ENCODE results near the gene FGFBP3.
"Not testable (repeated sequence)": the region's sequence is repeated elsewhere in the genome, so short reads cannot be mapped to it uniquely, and the experiment has no call there.

The FGFBP3 gene

GRCh38 chr10:91901784-91902677 is 7.3 kb downstream of the FGFBP3 start:
- peak; percentile 31 to 50 for DNase-seq (ENCODE audit: low read depth in 2 of 2)

DNA sequence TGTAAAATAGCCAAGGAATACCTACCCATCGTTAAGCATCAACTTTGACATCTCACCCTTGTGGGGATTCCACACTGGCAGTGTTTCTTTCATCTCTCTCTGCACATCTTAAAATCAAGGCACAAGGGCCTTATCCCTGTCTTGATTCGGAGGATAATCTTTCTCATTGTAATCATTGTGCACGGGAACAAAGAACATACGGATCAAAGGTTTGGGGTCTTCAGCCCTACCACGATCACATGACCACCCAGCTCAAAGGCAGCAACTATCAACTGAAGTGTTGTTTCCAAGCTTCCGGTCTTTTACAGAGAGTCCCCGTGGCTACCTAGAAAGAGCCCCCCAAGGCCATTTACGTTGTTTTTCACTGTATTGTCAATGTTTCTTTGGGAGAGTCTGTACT is 11.9 kb downstream of the FGFBP3 start:
- DNase-seq (ENCODE audit: low read depth in 2 of 2) = no peak

DNA sequence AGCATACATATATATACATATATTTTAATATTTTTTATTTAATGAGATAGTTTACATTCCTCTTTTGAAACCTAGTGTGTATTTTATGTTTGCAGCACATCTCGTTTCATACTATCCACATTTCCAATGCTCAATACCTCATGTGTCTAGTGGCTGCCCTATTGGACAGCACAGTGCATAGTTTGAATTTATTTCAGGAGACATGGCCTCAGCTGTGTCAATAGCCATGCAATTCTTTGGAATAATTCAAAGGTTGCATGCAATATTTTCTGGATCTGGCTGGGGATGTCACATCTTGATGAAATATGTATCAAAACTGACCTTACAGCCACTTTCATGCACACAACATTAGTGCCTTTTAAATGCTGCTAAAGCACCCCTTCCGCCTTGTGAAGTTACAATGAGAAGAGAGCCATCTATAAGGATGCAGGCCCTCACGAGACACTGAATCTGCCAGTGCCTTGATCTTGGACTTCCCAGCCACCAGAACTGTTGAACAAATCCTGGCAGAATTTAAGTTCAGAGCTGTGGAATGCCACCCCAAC is 13.0 kb downstream of the FGFBP3 start:
- DNase-seq (ENCODE audit: low read depth in 2 of 2) = no peak

DNA sequence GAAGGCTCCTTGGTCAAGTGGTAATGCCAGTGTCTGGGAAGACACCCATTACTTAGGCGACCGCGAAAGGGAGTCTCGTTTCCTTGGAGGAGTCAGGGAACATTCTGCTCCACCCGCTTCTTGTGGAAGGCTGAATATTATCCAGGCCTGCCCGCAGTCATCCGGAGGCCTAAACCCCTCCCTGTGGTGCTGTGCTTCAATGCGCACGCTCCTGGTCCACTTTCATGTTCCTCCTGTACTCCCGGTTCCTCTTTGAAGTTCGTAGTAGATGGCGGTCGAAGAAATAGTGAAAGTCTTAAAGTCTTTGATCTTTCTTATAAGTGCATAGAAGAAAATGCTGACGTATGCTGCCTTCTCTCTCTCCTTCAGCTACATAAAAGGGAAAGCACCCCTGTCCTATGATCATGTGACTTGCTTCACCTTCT is 15.0 kb downstream of the FGFBP3 start:
- DNase-seq (ENCODE audit: low read depth in 2 of 2) = not testable (repeated sequence)

- DNase-seq (ENCODE audit: low read depth in 2 of 2) = no peak
Observed at GRCh38 chr10:91893051-91893450, 16.2 kb downstream of the FGFBP3 start.

DNA sequence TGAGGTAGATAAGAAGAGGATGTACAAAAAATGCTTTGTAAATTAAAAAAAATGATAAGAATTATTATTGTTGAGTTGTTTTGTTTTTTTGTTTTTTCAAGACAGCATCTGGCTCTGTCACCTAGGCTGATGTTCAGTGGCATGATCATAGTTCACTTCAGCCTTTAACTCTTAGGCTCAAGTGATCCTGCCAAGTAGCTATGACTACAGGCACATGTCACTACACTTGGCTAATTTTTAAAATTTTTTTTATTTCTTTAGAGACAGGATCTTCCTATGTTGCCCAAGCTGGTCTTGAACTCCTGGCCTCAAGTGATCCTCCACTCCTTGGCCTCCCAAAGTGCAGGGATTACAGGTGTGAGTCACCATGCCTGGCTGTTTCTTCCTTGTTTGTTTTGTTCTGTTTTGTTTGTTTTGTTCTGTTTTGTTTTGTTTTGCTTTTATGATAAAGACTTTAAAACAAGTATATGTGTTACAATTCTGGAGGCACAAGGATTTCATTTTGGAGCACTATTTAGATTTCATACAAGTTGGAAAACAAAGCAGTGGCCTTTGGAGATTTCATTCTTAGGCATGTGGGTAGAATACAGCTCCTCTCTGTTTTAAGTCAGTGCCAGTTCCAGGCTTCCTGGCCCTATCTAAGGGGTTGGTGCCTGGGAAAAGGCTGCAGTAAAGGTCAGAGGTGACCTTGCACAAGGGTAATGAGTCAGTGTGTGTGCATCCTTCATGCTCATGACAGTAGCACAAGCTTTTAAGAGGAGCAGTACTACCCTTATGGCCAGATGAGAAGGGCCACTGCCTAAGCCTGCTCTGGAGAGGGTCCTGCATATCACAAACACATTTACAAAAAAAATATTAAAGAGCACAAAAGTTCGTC is 17.9 kb downstream of the FGFBP3 start:
- DNase-seq (ENCODE audit: low read depth in 2 of 2) = no peak

DNA sequence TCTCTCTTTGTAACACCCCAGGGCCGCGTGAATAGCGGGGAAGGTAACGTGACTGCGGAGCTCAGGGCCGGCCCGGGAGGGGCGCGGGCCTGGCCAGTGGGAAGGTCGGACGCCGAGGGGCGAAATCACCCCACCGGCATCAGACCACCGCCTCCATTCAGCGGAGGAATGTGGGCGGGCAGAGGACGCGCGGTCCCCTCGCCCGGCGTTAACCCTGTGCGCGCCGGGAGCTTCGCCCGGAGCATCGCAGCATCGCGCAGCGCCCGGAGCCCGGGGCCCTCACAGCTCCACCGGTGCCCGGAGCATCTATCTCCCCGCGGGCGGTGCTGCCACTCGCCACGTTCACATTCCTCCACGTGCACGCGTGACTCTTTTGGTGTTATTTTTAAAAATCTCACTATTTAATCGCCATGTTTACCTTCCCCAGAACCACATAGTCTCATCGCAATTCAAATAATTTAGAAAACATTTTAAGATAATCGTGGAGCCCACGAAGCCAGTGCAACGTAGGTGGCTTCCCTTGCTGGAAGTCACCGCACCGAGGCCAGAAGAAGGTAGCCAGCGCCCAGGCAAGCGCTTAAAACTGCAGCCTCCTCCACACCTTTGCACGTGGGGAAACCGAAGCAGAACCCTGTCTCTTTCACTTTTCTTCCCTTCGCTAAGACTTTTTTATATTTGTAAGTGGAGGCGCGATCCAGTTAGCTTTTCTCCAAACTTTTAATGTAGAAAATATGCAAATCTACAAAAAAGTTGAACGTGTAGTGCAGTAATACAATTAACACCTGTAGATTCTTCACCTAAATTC is 21.8 kb downstream of the FGFBP3 start:
- DNase-seq (ENCODE audit: low read depth in 2 of 2) = no peak

DNA sequence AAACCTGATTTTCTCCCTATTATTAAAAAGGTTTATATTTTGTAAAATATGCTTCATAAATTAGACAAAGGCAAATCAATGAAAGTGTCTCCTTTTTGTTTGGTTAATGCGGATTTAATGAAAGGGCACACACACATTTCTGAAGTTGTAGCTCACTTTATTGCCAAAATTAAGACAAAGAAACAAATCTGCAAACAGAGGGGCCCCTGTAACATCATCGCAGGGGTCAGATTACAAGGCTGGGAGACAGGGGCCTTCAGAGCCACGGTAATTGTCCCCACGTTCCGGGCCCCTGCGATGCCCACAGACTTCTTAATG is 22.4 kb downstream of the FGFBP3 start:
- no peak for DNase-seq (ENCODE audit: low read depth in 2 of 2)

GRCh38 chr10:91885362-91886079 is 23.8 kb downstream of the FGFBP3 start:
- DNase-seq (ENCODE audit: low read depth in 2 of 2) = no peak

DNA sequence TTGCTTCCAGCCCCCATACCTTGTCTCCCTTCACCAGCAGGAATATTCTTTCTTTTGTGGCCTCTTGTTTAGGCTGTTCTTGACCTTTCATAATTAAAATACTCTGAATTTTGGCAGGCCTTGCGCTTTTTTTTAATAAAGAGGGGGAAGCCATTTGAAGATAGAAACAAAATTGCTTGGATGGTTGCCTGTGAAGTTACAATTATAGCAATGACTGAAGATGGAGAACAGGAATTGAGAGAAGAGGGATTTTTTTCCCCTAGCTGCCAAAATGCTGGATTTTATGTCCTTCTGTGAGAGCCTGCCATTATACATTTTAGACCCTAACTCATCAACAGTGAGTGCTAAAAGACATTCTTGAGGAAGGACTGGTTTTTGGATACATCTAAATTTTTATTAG is 24.8 kb downstream of the FGFBP3 start:
- no peak for DNase-seq (ENCODE audit: low read depth in 2 of 2)

DNA sequence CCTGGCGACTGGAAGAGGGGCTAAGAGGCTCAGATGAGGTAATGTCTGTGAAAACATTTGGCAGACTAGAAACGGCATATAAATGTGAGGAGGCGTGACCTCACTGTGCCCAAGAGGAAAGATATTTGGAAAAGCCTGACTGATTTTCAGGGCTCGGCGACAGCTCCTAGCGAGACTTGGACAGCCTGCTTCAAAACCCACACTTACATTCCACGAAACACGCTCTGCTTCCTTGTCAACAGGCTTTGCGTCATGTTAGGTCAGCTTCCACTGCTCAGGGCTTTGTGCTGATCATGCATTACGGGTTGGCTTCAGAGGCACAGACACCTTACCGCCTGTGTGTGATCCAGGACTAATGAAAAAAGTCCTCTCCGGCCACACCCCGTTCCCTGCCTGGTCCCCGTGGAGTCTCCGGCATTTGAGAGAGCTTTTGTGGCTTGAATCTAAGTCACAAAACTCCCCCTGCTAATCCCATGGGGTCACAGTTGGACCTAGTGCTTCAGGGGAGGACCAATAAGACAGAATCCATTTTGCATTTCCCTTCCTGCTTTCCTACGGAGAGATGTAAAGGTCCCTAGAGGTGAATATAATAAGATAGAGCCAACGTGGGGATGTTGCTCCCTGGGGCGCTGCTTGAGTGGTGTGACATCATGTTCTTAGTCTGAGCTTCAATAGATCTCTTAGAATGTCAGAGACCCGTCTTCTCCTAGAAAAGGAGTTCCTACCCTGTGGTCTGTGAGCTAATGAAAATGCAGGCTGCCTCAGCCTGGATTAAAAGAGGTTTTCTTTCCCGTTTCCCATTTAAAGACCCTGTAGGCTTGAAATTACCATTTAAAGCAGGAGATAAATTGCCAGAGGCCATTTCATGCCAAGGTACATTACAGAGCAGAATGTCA is 25.5 kb downstream of the FGFBP3 start:
- no peak for DNase-seq (ENCODE audit: low read depth in 2 of 2)

- no peak for DNase-seq (ENCODE audit: low read depth in 2 of 2)
Observed at GRCh38 chr10:91880310-91880709, 29.0 kb downstream of the FGFBP3 start.

- DNase-seq (ENCODE audit: low read depth in 2 of 2) = no peak
Observed at GRCh38 chr10:91879515-91880170, 29.6 kb downstream of the FGFBP3 start.

GRCh38 chr10:91875779-91876178 is 33.5 kb downstream of the FGFBP3 start:
- no peak for DNase-seq (ENCODE audit: low read depth in 2 of 2)

DNA sequence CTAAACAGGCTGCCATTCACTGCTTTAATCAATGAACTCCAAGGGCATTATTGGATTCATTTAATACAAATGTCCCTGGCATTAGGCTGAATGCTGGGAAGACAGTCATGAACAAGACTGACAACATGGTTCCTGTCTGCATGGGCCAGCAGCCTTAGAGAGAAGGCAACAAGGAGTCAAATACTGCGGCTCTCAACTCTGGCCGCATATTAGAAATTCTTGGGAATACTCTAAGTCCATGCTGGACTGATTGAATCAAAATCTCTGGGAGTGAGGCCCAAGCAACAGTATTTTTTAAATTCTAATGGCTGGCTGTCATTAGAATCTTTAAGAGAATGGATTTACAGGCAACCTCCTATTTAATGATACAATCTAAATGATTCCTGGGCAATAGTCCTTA is 34.1 kb downstream of the FGFBP3 start:
- no peak for DNase-seq (ENCODE audit: low read depth in 2 of 2)

- no peak for DNase-seq (ENCODE audit: low read depth in 2 of 2)
Observed at GRCh38 chr10:91865562-91866081, 43.7 kb downstream of the FGFBP3 start.

- DNase-seq (ENCODE audit: low read depth in 2 of 2) = no peak
Observed at GRCh38 chr10:91864744-91865143, 44.5 kb downstream of the FGFBP3 start.

- no peak for DNase-seq (ENCODE audit: low read depth in 2 of 2)
Observed at GRCh38 chr10:91864099-91864498, 45.2 kb downstream of the FGFBP3 start.

GRCh38 chr10:91860885-91861284 is 48.4 kb downstream of the FGFBP3 start:
- no peak for DNase-seq (ENCODE audit: low read depth in 2 of 2)

Data from activated CD8-positive, alpha-beta memory T cell treated with anti-CD3 and anti-CD28 coated beads for 4 hours (primary cell).